Astrocyte of the hippocampus (primary cell): ENCODE data around the gene PDGFD.
"Not testable (repeated sequence)": the region's sequence is repeated elsewhere in the genome, so short reads cannot be mapped to it uniquely, and the experiment has no call there.

Experiments
- DNase-seq: peaks from one replicate; pipeline ENCODE4 v3.0.0; 2011; ENCODE audit warnings: low read depth, low spot score

PDGFD gene

DNA sequence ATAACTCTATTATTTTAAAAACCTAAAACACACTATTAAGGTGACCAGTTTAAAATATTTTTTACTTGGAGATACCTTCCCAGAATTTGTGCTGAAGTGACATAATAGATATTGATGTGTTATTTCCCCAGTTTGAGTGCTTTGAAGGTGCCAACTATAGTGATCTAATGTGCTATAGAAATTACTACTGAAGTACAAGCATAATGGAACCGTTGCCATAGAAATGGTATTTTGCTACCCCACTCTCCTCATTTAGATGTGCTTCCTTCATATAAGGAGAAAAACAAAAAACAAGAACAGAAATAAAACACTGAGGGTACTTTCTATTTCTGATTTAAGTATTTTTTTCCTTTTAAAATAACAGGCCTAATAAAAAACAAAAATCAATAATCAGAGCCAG is 108.4 kb downstream of the PDGFD start:
- DNase-seq, result no peak

- DNase-seq, result no peak
These were observed 108.9 kb downstream of the PDGFD start for GRCh38 chr11:104054911-104055529.

DNA sequence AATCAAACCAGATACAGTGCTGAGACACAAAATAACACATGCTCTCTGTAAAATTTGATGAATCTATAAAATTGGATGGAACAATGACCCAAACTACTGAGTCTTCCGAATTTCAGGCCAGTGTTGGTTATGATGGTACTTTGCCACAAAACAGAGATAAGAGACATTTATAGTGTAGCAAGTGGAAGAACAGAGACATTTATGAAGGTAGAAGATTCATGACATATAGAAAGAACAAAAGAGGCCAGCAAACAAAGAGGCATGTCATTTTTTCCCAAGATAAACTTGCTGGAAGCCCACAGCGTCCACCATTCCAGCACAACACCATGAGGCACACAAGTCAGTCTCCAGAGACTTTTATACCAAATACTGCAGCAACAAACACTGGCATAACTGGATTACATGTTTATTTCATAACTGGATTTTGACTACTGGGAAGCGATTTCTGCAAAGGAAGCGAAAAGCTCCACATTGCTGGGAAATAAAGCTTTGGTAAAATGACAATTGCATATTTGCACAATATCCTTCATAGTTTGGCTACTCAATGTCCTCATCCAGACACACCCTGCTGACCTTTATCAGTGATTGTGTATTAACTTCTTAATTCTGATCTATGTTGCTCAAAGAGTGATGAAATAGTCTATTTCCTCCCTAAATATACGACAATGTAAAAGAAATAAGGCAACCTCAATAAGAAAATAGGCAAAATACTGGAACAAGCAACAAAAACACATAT is 110.0 kb downstream of the PDGFD start:
- DNase-seq, result no peak

DNA sequence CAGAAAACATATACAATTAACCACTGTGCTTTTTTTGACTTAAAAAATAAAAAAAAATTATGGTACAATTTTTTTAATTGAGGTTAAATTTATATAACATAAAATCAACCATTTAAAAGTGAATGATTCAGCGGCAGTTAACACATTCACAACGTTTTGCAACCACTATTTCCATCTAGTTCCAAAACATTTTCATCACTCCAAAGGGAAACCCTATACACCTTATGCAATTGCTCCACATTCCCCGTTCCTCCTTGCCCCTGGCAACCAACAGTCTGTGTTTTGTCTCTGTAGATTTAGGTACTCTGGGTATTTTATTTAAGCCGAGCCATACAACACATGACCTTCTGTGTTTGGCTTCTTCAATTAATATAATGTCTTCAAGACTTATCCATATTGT is 112.2 kb downstream of the PDGFD start:
- DNase-seq, result no peak

- DNase-seq, result no peak
These were observed 114.8 kb downstream of the PDGFD start for GRCh38 chr11:104049116-104049515.

GRCh38 chr11:104046858-104047257 is 117.1 kb downstream of the PDGFD start:
- not testable (repeated sequence) for DNase-seq

GRCh38 chr11:104046331-104046730 is 117.6 kb downstream of the PDGFD start:
- no peak for DNase-seq

- no peak for DNase-seq
These were observed 120.2 kb downstream of the PDGFD start for GRCh38 chr11:104043678-104044239.

DNA sequence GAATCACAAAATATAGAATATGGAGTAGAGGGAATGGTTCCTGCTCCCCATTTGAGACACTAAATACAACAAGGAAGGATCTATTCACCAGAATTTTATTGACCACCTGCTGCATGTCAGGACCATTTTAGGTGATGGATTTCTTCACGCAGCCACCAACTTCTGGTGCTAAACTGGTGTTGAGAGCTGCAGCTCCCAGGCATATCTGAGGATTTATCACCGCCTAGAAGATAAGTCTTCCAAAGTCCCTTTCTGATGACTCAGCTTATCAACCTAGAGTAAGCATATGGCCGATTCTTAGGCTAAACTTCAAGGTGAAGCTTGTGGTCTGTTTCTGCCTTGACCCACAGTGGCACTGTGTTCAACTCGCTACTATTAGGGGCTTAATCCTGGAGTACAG is 120.8 kb downstream of the PDGFD start:
- no peak for DNase-seq

DNA sequence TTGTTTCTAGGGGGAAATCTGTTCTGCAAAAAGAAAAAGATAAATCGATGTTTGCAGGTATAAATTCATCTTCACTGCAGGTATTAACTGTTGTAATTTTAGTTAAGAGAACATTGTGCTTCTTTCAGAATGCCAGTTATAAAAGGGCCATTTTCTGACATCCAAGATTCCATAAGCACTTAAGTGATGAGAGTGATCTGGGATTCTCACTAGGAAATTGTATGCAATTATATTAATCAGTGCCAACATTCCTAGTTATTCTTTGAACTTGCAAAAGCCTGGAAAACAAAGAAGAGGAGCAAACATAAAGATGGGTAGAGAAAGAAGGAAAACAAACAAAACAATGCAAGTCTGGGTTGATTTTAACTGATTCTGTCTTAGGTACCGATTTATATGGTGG is 122.2 kb downstream of the PDGFD start:
- DNase-seq, result no peak

- no peak for DNase-seq
These were observed 127.0 kb downstream of the PDGFD start for GRCh38 chr11:104036995-104037394.

DNA sequence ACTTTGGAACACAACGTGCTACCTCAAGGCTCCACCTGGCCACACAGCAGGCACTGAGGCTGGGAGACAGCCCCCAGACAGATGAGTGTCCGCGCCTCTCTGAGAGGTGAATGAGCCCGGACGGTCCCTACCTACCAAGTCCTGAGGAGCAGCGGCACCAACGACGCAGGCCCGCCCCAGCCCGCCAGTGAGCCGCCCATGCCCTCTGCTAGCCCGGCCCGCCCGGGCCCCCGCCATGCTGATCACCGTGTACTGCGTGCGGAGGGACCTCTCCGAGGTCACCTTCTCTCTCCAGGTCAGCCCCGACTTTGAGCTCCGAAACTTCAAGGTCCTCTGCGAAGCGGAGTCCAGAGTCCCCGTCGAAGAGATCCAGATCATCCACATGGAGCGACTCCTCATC is 127.4 kb downstream of the PDGFD start, which contains the start of gene DDI1:
TSS of gene DDI1 (plus strand) at position 53 of the 400 bp plus-strand sequence. CDS start at position 236, 183 bp downstream.
- no peak for DNase-seq

DNA sequence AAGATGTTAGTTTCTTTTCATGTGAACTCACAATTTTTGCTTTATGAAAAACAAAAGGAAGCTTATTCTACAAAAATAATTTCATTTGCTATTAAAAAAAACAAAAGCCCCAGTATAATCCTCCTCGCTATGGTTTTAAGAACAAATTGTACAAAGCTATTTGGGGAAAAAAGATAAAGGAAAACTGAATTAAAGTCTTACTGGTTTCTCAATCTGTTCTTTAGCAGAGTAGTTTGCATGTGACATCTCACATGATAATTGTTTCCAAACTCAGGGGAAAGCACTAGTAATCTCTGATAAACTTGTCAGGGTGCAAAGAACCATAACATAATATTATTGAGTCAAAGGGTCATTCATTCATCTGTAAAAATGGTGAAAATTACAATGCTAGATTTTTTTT is 130.4 kb downstream of the PDGFD start:
- no peak for DNase-seq

- DNase-seq, result peak; percentile 79
These were observed 130.8 kb downstream of the PDGFD start for GRCh38 chr11:104033134-104033533.

- DNase-seq, result peak; percentile 78
These were observed 135.3 kb downstream of the PDGFD start for GRCh38 chr11:104028476-104029263.

- no peak for DNase-seq
These were observed 139.4 kb downstream of the PDGFD start for GRCh38 chr11:104024572-104024971.

- no peak for DNase-seq
These were observed 148.1 kb downstream of the PDGFD start for GRCh38 chr11:104015649-104016415.

- no peak for DNase-seq
These were observed 152.9 kb downstream of the PDGFD start for GRCh38 chr11:104011044-104011443.

GRCh38 chr11:104009744-104010143 is 154.2 kb downstream of the PDGFD start:
- DNase-seq, result no peak

- DNase-seq, result no peak
These were observed 158.6 kb downstream of the PDGFD start for GRCh38 chr11:104005234-104005855.

GRCh38 chr11:104003491-104003890 is 160.5 kb downstream of the PDGFD start:
- peak; percentile 75 for DNase-seq
